HepG2 (cell line): ENCODE data around the gene SMIM45.

ENCODE experiments used
- ATAC-seq: fragments of 200-7000 bp; cut with Tn5 transposase; 3 replicates; pipeline ENCODE4 v1.9.1; 2020; ENCODE audit warnings: mild to moderate bottlenecking, moderate library complexity
- BruUV-seq: library from RNA; stranded (reverse); fragments of 400-500 nt; replicated peaks from 2 replicates; lab custom pipeline; 2021; lab: Mats Ljungman, UMichigan
- CTCF ChIA-PET: fragments of 300-600 bp; formaldehyde crosslinking; extraction: SDS; loops from one replicate; lab custom pipeline; 2021; ENCODE audit warnings: low total read pairs, inconsistent platforms, low intra/inter-chr PET ratio; lab: Yijun Ruan, JAX
- POLR2A ChIA-PET: fragments of 350-600 bp; sonication (Branson Sonifier 250); formaldehyde crosslinking; loops from one replicate; lab custom pipeline; 2020; ENCODE audit warnings: antibody characterized with exemption, inconsistent platforms; lab: Yijun Ruan, JAX
- DNase-seq: peaks from one replicate; pipeline ENCODE4 v3.0.0-alpha.2; 2015; ENCODE audit warnings: low spot score
- FAIRE-seq: peaks from 3 replicates; lab custom pipeline; 2011; peaks lifted over from hg19 to GRCh38; lab: Jason Lieb, UNC
- H2AFZ ChIP-seq: one replicate; pipeline ENCODE4 v1.6.1; 2011; ENCODE audit warnings: low read length, inconsistent platforms
- H3K27ac ChIP-seq: fragments of 300-600 bp; 3 replicates; pipeline ENCODE4 v1.8.0; 2011; ENCODE audit warnings: mixed run types, mild to moderate bottlenecking, mixed read lengths, low read length, inconsistent platforms; ENCODE audit not compliant: insufficient read depth; ENCODE audit errors: extremely low read length
- H3K27me3 ChIP-seq, 2 experiments: fragments of 200-600 bp in 1 of 2; 2 replicates in 1 of 2; 3 replicates in 1 of 2; pipeline versions ENCODE4 v1.6.0 to v1.8.0; 2011; ENCODE audit warnings: low read length in 2 of 2, mild to moderate bottlenecking in 2 of 2, moderate library complexity in 2 of 2, inconsistent platforms in 1 of 2; ENCODE audit not compliant: insufficient read depth in 2 of 2, control insufficient read depth in 1 of 2
- H3K36me3 ChIP-seq, 2 experiments: fragments of 200-600 bp in 1 of 2; replicated peaks in 1 of 2; 2 replicates in 1 of 2; 3 replicates in 1 of 2; pipeline versions ENCODE4 v1.5.1 to v1.8.0; 2011; ENCODE audit warnings: low read length in 2 of 2, inconsistent platforms in 1 of 2; ENCODE audit not compliant: insufficient read depth in 2 of 2, control insufficient read depth in 1 of 2
- H3K4me1 ChIP-seq: 2 replicates; pipeline ENCODE4 v1.5.1; 2012; ENCODE audit warnings: low read length, inconsistent platforms; ENCODE audit not compliant: insufficient read depth
- H3K4me2 ChIP-seq: 2 replicates; pipeline ENCODE4 v1.6.0; 2011; ENCODE audit warnings: low read depth, low read length, inconsistent platforms
- H3K4me3 ChIP-seq, 3 experiments: fragments of 200-600 bp in 1 of 3; sonication (generic), shearing (Covaris generic) in 1 of 3; replicated peaks in 1 of 3; 2 replicates each; pipeline ENCODE4 v1.5.1; 2011 to 2016; ENCODE audit warnings: low read length in 3 of 3, inconsistent platforms in 2 of 3, low read depth in 2 of 3, mild to moderate bottlenecking in 2 of 3, control low read depth in 1 of 3, mixed read lengths in 1 of 3; ENCODE audit not compliant: insufficient read depth in 1 of 3
- H3K79me2 ChIP-seq: one replicate; pipeline ENCODE4 v1.6.1; 2011; ENCODE audit warnings: low read length, inconsistent platforms; ENCODE audit not compliant: insufficient read depth
- H3K9ac ChIP-seq: 2 replicates; pipeline ENCODE4 v1.6.0; 2011; ENCODE audit warnings: mild to moderate bottlenecking, low read depth, low read length, inconsistent platforms; ENCODE audit not compliant: insufficient read depth
- H3K9me3 ChIP-seq: 2 replicates; pipeline ENCODE4 v1.5.1; 2012; ENCODE audit warnings: mild to moderate bottlenecking, low read length
- H4K20me1 ChIP-seq: 2 replicates; pipeline ENCODE4 v1.6.0; 2011; ENCODE audit warnings: inconsistent platforms, mild to moderate bottlenecking, low read length, moderate library complexity; ENCODE audit not compliant: insufficient read depth
- AHR ChIP-seq: IDR thresholded peaks from 2 replicates; pipeline ENCODE4 v1.6.1; 2018; ENCODE audit warnings: missing genetic modification reagents, missing compliant biosample characterization
- KIAA2018 ChIP-seq: sonication (generic); formaldehyde crosslinking; IDR thresholded peaks from 2 replicates; pipeline ENCODE4 v1.5.0; 2020; ENCODE audit warnings: mild to moderate bottlenecking, missing genetic modification reagents, borderline replicate concordance
- LBX2 ChIP-seq: sonication (generic); formaldehyde crosslinking; IDR thresholded peaks from 2 replicates; pipeline ENCODE4 v1.5.0; 2020; ENCODE audit warnings: missing genetic modification reagents, mild to moderate bottlenecking, borderline replicate concordance
- MYNN ChIP-seq: sonication (generic); formaldehyde crosslinking; IDR thresholded peaks from 2 replicates; pipeline ENCODE4 v1.4.0; 2020; ENCODE audit warnings: mild to moderate bottlenecking, low read depth, missing genetic modification reagents
- REXO4 ChIP-seq: sonication (generic); formaldehyde crosslinking; IDR thresholded peaks from 2 replicates; pipeline ENCODE4 v1.8.0; 2022; ENCODE audit warnings: missing genetic modification reagents, mild to moderate bottlenecking, borderline replicate concordance
- RORA ChIP-seq: sonication (generic); formaldehyde crosslinking; IDR thresholded peaks from 2 replicates; pipeline ENCODE4 v1.5.0; 2020; ENCODE audit warnings: mild to moderate bottlenecking, missing genetic modification reagents, moderate library complexity
- ZFP90 ChIP-seq: sonication (generic); formaldehyde crosslinking; IDR thresholded peaks from 2 replicates; pipeline ENCODE4 v1.8.0; 2022; ENCODE audit warnings: missing genetic modification reagents, mild to moderate bottlenecking, inconsistent platforms, borderline replicate concordance
- ZKSCAN5 ChIP-seq: sonication (generic); formaldehyde crosslinking; IDR thresholded peaks from 2 replicates; pipeline ENCODE4 v1.5.1; 2020; ENCODE audit warnings: mild to moderate bottlenecking, missing genetic modification reagents
- ZNF275 ChIP-seq: sonication (generic); formaldehyde crosslinking; IDR thresholded peaks from 2 replicates; pipeline ENCODE4 v1.8.0; 2022; ENCODE audit warnings: missing genetic modification reagents, mild to moderate bottlenecking, inconsistent platforms, borderline replicate concordance
- WGBS: methylation state at CpG from one replicate; pipeline ENCODE4 v1.1.6; 2017; ENCODE audit warnings: low lambda C conversion rate; 5-methylcytosine and 5-hydroxymethylcytosine counted together
- in situ Hi-C: cut with HindIII; loops from 2 replicates; pipeline ENCODE4 v1.10.0; 2017; ENCODE audit warnings: low pct_unique_long_range_greater_than_20kb; ENCODE audit not compliant: extremely low pct_ligation_motif_present
- intact Hi-C: fragments of 100-400 bp; cut with micrococcal nuclease; formaldehyde crosslinking; loops from one replicate; pipeline ENCODE4 v1.10.0; 2022; ENCODE audit not compliant: unreplicated experiment

Gene SMIM45

GRCh38 chr22:41940832-41941765 is 10.9 kb upstream of the SMIM45 start (continued):
- no peak for TF ChIP-seq KIAA2018 (CRISPR knock-in tag)

GRCh38 chr22:41943661-41944209 is 8.2 kb upstream of the SMIM45 start:
- H3K4me2 ChIP-seq, result no peak overlapping the region
- ATAC-seq, result no peak
- in situ Hi-C loops, result loop anchor here (5.0 kb wide), 1 partner anchor 246 kb away; the partner anchor contains the start of gene MEI1
- no peaks in the 10 kb centered on the region for H3K9me3 ChIP-seq
- H3K27ac ChIP-seq, result no peak overlapping the region
- H3K36me3 ChIP-seq, result peaks cover 8 to 39% of the 10 kb centered on the region in 2 experiments
- FAIRE-seq, result no peak
- no peak overlapping the region for H2AFZ ChIP-seq
- 86% methylated on average over 6 of the region's 9 CpGs for WGBS
- peaks cover 55% of the 10 kb centered on the region for H3K4me1 ChIP-seq
- ChIA-PET CTCF (no interaction called here), POLR2A (no interaction called here)
- H3K4me3 ChIP-seq, result no peak overlapping the region
- BruUV-seq, result no TSS peak
- H3K27me3 ChIP-seq, result no peaks in the 10 kb centered on the region
- no peaks in the 10 kb centered on the region for H4K20me1 ChIP-seq
- no peak overlapping the region for H3K9ac ChIP-seq
- peaks cover 13% of the 10 kb centered on the region for H3K79me2 ChIP-seq
- intact Hi-C loops, result no loop called here
- DNase-seq, result no peak
- TF ChIP-seq REXO4 (no peak), MYNN (CRISPR knock-in tag) (no peak), ZNF275 (CRISPR knock-in tag) (no peak), AHR (CRISPR knock-in tag) (no peak), ZKSCAN5 (CRISPR knock-in tag) (no peak), RORA (CRISPR knock-in tag) (no peak), ZFP90 (no peak), LBX2 (no peak)
